Astrocyte of the spinal cord (primary cell): ENCODE data around the gene CA5B.
"Not testable (repeated sequence)": the region's sequence is repeated elsewhere in the genome, so short reads cannot be mapped to it uniquely, and the experiment has no call there.

Experiments
- DNase-seq: peaks from one replicate; pipeline ENCODE4 v3.0.0; 2011; ENCODE audit warnings: low read depth, low spot score
- H3K4me3 ChIP-seq: 2 replicates; pipeline ENCODE4 v1.5.1; 2011; ENCODE audit warnings: low read depth, mild to moderate bottlenecking, low read length, moderate library complexity
- in situ Hi-C: cut with HindIII; loops from 2 replicates; pipeline ENCODE4 v1.10.0; 2017; ENCODE audit warnings: low sequenced_read_pairs
- TF ChIP-seq, protein P1 (sequence below): IDR thresholded peaks from 2 replicates; pipeline ENCODE4 v1.5.1; 2012; ENCODE audit warnings: low read depth, mild to moderate bottlenecking, low read length, inconsistent platforms

CA5B gene

GRCh38 chrX:15737959-15738902, at the start of gene CA5B:
TSS of gene CA5B (plus strand) at chrX:15738270. CDS start at chrX:15750024, 11,754 bp downstream.
- peak; percentile 88 for DNase-seq
- TF ChIP-seq, protein P1, sequence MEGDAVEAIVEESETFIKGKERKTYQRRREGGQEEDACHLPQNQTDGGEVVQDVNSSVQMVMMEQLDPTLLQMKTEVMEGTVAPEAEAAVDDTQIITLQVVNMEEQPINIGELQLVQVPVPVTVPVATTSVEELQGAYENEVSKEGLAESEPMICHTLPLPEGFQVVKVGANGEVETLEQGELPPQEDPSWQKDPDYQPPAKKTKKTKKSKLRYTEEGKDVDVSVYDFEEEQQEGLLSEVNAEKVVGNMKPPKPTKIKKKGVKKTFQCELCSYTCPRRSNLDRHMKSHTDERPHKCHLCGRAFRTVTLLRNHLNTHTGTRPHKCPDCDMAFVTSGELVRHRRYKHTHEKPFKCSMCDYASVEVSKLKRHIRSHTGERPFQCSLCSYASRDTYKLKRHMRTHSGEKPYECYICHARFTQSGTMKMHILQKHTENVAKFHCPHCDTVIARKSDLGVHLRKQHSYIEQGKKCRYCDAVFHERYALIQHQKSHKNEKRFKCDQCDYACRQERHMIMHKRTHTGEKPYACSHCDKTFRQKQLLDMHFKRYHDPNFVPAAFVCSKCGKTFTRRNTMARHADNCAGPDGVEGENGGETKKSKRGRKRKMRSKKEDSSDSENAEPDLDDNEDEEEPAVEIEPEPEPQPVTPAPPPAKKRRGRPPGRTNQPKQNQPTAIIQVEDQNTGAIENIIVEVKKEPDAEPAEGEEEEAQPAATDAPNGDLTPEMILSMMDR, result no peak
- H3K4me3 ChIP-seq, result peak within 1 kb of the TSS; percentile 54
- in situ Hi-C loops, result no loop called here

- H3K4me3 ChIP-seq, result no peak overlapping the region
- DNase-seq, result no peak
- TF ChIP-seq, protein P1, result no peak
- in situ Hi-C loops, result no loop called here
Observed at GRCh38 chrX:15694941-15695451, 43.1 kb upstream of the CA5B start.

GRCh38 chrX:15696516-15696915, 41.6 kb upstream of the CA5B start:
- in situ Hi-C loops, result no loop called here
- TF ChIP-seq, protein P1, result no peak

DNA sequence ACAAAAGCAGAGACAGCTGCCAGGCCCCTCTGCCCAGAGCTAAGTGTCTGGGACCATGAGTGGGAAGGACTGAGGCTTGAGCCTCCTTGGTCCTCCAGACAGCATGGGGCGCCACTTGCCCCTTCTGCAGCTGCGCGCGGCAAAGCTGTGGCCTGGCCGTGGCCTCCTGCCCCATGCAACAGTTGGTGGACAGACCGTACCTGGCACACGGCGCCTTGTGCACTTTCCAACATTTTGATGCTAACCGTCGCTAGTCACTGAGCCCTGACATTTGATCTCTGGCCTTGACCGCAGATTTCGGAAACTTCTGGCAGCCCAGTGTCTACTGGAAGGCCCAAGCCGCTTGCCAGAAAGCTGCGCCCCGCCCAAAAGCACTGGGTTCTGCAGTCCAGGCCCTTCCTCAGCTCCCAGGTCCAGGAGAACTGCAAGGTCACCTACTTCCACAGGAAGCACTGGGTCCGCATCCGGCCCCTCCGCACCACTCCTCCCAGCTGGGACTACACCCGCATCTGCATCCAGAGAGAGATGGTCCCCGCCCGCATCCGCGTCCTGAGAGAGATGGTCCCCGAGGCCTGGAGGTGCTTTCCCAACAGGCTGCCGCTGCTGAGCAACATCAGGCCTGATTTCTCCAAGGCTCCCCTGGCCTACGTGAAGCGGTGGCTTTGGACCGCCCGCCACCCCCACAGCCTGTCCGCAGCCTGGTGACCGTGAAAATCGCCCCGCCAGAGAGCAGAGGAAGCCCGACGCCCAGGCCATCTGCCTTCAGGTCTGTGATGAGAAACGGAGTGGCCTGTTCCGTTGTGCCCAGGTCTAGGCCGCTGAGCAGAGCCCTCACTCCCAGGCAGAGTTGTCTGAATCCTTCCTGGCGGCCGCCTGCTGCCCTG, 35.3 kb upstream of the CA5B start:
- no peak for DNase-seq
- no peak overlapping the region for H3K4me3 ChIP-seq
- TF ChIP-seq, protein P1, result no peak
- in situ Hi-C loops, result no loop called here

More at GRCh38 chrX:15696516-15696915, 41.6 kb upstream of the CA5B start:
- no peak for DNase-seq
- H3K4me3 ChIP-seq, result no peak overlapping the region

GRCh38 chrX:15703809-15704208, 34.3 kb upstream of the CA5B start:
- in situ Hi-C loops, DNase-seq, H3K4me3 ChIP-seq: not testable (repeated sequence)

DNA sequence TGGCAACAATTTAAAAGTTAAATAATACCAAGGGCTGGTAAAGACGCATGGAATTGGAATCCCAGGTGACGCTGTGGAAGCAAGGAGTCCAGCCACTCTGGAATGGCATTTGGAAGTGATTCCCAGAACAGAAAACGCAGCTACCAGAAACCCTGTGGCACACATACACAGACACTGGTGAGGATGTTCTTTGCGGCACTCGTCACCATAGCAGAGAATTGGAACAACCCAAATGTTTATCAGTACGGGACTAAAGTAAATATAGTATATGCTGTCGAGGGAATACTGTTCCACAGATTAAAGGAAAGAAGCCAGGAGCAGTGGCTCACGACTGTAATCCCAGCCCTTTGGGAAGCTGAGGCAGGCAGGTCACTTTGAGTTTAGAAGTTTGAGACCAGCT, 33.8 kb upstream of the CA5B start:
- H3K4me3 ChIP-seq, DNase-seq, in situ Hi-C loops: not testable (repeated sequence)

DNA sequence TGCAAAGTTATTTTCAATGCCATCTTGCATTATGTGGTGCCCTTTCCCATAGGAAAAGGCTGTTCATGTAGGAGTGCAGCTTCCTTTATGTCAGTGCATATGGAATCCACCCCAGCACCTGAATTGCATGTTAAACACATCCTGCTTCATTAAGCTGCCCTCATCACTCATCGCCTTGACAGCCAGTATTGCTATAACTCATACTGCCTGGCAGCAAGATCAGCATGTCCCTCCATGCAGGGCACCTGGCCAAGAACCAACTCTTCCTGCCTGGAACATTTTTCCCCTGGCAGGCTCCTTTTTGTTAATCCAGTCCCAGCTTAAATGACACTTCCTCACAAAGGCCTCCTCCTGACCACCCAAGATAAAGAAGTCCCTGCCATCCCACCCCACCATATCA, 23.5 kb upstream of the CA5B start:
- no peak overlapping the region for H3K4me3 ChIP-seq
- no peak for DNase-seq
- in situ Hi-C loops, result no loop called here
- TF ChIP-seq, protein P1, result no peak
